PC-3 (cell line): Measurements from ENCODE around the gene GATA2. TPM values are rescaled to one million over a fixed set of nuclear protein-coding genes. Genes with fewer than 3 reads are reported as not detected.

Experiments used
- ATAC-seq: fragments of 200-7000 bp; cut with Tn5 transposase; 2 replicates; pipeline ENCODE4 v1.9.1; 2020; ENCODE audit warnings: mild to moderate bottlenecking, moderate library complexity
- BruUV-seq: library from RNA; stranded (reverse); fragments of 400-500 nt; replicated peaks from 2 replicates; lab custom pipeline; 2021; lab: Mats Ljungman, UMichigan
- CTCF ChIA-PET: fragments of 300-600 bp; sonication (Branson Sonifier 250); formaldehyde crosslinking; loops from one replicate; lab custom pipeline; 2022; ENCODE audit warnings: antibody characterized with exemption; lab: Charles Lee
- POLR2A ChIA-PET: fragments of 300-600 bp; sonication (Branson Sonifier 250); formaldehyde crosslinking; loops from one replicate; lab custom pipeline; 2022; ENCODE audit warnings: antibody characterized with exemption; ENCODE audit not compliant: unreplicated experiment; lab: Charles Lee
- DNase-seq: peaks from one replicate; pipeline ENCODE4 v3.0.0-alpha.2; 2015
- H2AFZ ChIP-seq: fragments of 300-600 bp; sonication (generic); 2 replicates; pipeline ENCODE4 v1.6.0; 2016; ENCODE audit warnings: antibody characterized with exemption, low read length
- H3F3A ChIP-seq: fragments of 300-600 bp; sonication (generic); one replicate; pipeline ENCODE4 v1.6.0; 2017; ENCODE audit warnings: antibody characterized with exemption, low read length, control low read depth, mild to moderate bottlenecking; ENCODE audit not compliant: unreplicated experiment
- H3K27ac ChIP-seq: fragments of 300-600 bp; sonication (generic); 2 replicates; pipeline ENCODE4 v1.5.1; 2016; ENCODE audit warnings: mild to moderate bottlenecking, low read length
- H3K27me3 ChIP-seq: fragments of 300-600 bp; sonication (generic); 2 replicates; pipeline ENCODE4 v1.6.1; 2016; ENCODE audit warnings: low read length, mixed read lengths
- H3K36me3 ChIP-seq: fragments of 300-600 bp; sonication (generic); 2 replicates; pipeline ENCODE4 v1.6.1; 2016; ENCODE audit warnings: low read depth, mixed run types, low read length, mixed read lengths
- H3K4me1 ChIP-seq: fragments of 300-600 bp; sonication (generic); 2 replicates; pipeline ENCODE4 v1.5.1; 2016; ENCODE audit warnings: low read length; ENCODE audit not compliant: insufficient read depth
- H3K4me2 ChIP-seq: fragments of 300-600 bp; sonication (generic); 2 replicates; pipeline ENCODE4 v1.6.0; 2016; ENCODE audit warnings: low read length
- H3K4me3 ChIP-seq: fragments of 300-600 bp; sonication (generic); 2 replicates; pipeline ENCODE4 v1.5.1; 2016; ENCODE audit warnings: mild to moderate bottlenecking, low read length, mixed read lengths
- H3K79me2 ChIP-seq: fragments of 300-600 bp; sonication (generic); 2 replicates; pipeline ENCODE4 v1.6.1; 2017; ENCODE audit warnings: low read length, mixed read lengths
- H3K9ac ChIP-seq: fragments of 300-600 bp; sonication (generic); 2 replicates; pipeline ENCODE4 v1.6.0; 2016; ENCODE audit warnings: mild to moderate bottlenecking, low read length
- H3K9me2 ChIP-seq: fragments of 300-600 bp; sonication (generic); replicated peaks from 2 replicates; pipeline ENCODE4 v1.6.1; 2016; ENCODE audit warnings: mixed run types, low read length, mixed read lengths
- H3K9me3 ChIP-seq: fragments of 300-600 bp; sonication (generic); 2 replicates; pipeline ENCODE4 v1.6.1; 2016; ENCODE audit warnings: low read length, mixed read lengths
- H4K20me1 ChIP-seq: fragments of 300-600 bp; sonication (generic); 2 replicates; pipeline ENCODE4 v1.6.1; 2016; ENCODE audit warnings: low read length, mixed read lengths
- EZH2 ChIP-seq: fragments of 300-600 bp; sonication (generic); IDR thresholded peaks from one replicate; pipeline ENCODE4 v1.6.1; 2017; ENCODE audit warnings: antibody characterized with exemption, mild to moderate bottlenecking, low read length; ENCODE audit not compliant: unreplicated experiment
- EZH2phosphoT487 ChIP-seq: fragments of 300-600 bp; sonication (generic); IDR thresholded peaks from 2 replicates; pipeline ENCODE4 v1.6.1; 2018; ENCODE audit warnings: mild to moderate bottlenecking, antibody characterized with exemption, low read length, borderline replicate concordance
- intact Hi-C: fragments of 100-400 bp; cut with micrococcal nuclease; formaldehyde crosslinking; loops from 2 replicates; pipeline ENCODE4 v1.9.0; 2023
- total RNA-seq: library from RNA; depleted of rRNA; stranded (reverse); fragments of >200 nt; gene quantifications from 2 replicates; pipeline ENCODE4 v1.2.3, GENCODE V29; 2014
- TF ChIP-seq, protein P1 (sequence below): fragments of 300-600 bp; sonication (generic); conservative IDR thresholded peaks from 2 replicates; pipeline ENCODE4 v1.5.1; 2017; ENCODE audit warnings: antibody characterized with exemption, low read depth, mild to moderate bottlenecking, low read length

Gene GATA2
- total RNA-seq, 1 experiment from 2014 or later: 32.4 TPM

DNA sequence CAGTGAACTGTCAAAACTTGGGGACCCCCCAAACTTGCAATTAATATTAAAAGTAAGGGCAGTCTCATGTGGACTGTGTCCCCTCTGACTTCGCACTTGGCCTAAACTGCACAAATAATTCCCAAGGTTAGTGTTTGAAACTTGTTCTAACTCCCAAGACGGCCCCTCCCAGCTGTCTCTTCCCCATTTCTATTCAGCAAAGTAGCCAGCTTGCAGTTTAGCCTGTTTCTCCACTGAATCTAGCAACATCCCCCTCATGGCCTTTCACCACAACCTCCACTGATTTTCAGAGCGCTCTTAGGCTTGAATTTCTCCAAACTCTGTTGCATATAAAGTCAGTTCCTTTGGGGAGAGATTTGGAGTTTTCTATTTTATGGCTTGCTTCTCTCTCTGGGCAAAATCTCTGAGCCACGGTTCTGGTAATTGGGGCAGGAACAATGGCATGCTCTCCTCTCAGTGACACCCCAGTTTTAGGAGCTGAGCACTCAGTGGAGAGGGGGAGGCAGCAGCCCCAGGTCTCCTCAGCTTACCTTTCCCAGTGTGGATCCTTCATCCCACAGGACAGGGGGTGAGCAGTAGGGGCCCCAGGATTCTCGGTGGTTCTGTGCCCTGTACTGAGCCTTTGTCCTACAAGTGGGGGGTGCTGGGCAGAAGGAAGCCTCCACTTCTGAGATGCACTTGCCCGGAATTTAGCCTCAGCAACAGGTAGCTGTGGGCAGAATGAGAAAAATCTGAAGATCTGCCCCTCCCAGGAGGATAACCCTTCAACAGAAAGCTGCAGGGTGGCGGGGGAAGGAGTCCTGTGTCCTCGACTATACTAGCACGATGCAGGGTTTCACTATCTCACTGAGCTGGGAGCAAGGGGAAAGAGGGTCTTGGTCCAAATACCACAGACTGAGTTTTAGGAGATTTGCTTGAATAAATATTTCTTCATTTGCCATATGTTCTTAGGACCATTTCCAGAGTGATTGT lies 39.3 kb upstream of the GATA2 start:
- Histone ChIP-seq H3K9me3 (no peaks in the 10 kb centered on the region), H3K79me2 (no peaks in the 10 kb centered on the region), H3K36me3 (no peaks in the 10 kb centered on the region), H2AFZ (no peak overlapping the region), H3K27ac (no peak overlapping the region), H3K27me3 (peaks cover 16% of the 10 kb centered on the region), H3K4me3 (no peak overlapping the region), H3K9me2 (no peaks in the 10 kb centered on the region), H3K4me1 (no peaks in the 10 kb centered on the region), H3F3A (no peaks in the 10 kb centered on the region), H4K20me1 (no peaks in the 10 kb centered on the region), H3K4me2 (no peak overlapping the region), H3K9ac (no peak overlapping the region)
- no peak for ATAC-seq
- BruUV-seq: no TSS peak
- POLR2A ChIA-PET: interaction anchor here (0.5 kb wide), 1 partner anchor 718 kb away, joined by 5 read pairs; no protein-coding TSS in a partner anchor
- DNase-seq: no peak
- no peak for TF ChIP-seq EZH2phosphoT487
- TF ChIP-seq, protein P1, sequence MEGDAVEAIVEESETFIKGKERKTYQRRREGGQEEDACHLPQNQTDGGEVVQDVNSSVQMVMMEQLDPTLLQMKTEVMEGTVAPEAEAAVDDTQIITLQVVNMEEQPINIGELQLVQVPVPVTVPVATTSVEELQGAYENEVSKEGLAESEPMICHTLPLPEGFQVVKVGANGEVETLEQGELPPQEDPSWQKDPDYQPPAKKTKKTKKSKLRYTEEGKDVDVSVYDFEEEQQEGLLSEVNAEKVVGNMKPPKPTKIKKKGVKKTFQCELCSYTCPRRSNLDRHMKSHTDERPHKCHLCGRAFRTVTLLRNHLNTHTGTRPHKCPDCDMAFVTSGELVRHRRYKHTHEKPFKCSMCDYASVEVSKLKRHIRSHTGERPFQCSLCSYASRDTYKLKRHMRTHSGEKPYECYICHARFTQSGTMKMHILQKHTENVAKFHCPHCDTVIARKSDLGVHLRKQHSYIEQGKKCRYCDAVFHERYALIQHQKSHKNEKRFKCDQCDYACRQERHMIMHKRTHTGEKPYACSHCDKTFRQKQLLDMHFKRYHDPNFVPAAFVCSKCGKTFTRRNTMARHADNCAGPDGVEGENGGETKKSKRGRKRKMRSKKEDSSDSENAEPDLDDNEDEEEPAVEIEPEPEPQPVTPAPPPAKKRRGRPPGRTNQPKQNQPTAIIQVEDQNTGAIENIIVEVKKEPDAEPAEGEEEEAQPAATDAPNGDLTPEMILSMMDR: no peak
- TF ChIP-seq EZH2: no peak
- CTCF ChIA-PET: no interaction called here
- intact Hi-C loops: no loop called here

DNA sequence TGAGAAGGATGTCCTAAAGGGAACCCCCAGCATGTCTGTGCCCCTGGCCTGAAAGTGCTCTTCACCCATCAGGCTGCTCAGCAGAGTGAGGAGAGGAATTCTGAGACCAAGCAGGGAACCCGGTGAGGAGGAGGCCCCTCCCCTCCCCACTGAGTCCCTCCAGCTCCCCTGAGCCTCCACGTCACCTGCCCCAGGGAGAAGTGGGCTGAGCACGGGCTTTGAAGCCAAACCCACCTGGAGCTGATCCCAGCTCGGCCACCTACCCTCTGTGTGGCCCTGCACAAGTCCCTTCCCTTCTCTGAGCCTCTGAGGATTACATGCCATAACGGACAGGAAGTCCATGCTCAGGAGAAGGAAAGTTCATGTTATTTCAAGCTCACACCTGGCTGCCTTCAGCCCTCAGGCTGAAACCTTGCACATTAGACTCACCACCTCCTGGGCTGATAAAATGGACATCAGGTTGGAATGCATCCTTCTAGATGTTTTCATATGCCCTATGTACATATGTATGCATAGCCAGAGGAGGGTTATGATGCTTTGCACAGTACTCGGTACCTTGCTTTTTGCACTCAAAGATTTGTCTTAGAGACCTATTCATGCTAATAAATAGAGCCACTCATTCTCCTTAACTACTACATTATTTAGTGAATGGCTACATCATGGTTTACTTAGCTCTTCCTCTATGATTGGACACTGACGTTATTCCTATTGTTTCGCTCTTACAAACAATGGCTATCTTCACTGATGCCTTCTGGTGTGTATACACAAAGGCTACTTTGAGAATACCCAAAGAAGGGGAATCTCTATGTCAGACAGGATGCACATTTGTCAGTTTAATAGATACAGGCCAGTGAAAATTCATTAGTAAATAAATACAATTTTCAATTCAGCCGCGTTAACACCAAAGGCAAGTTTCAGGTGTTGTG lies 31.6 kb upstream of the GATA2 start:
- Histone ChIP-seq H2AFZ (no peak overlapping the region), H3F3A (no peaks in the 10 kb centered on the region), H3K27ac (no peak overlapping the region), H3K9me2 (no peaks in the 10 kb centered on the region), H3K79me2 (no peaks in the 10 kb centered on the region), H3K27me3 (no peaks in the 10 kb centered on the region), H3K9me3 (no peaks in the 10 kb centered on the region), H3K4me1 (no peaks in the 10 kb centered on the region), H3K9ac (no peak overlapping the region), H3K4me2 (no peak overlapping the region), H3K36me3 (no peaks in the 10 kb centered on the region), H4K20me1 (no peaks in the 10 kb centered on the region), H3K4me3 (no peak overlapping the region)
- no peak for DNase-seq
- TF ChIP-seq EZH2 (no peak), EZH2phosphoT487 (no peak)
- TF ChIP-seq, protein P1: no peak
- POLR2A ChIA-PET: no interaction called here
- intact Hi-C loops: no loop called here
- no TSS peak for BruUV-seq
- CTCF ChIA-PET: no interaction called here
- no peak for ATAC-seq
